Measurements from ENCODE around the gene TBC1D22A.

GRCh38 chr22:47107431-47107830 lies 345.0 kb downstream of the TBC1D22A start:
- TF ChIP-seq EZH2 (IDR thresholded peaks at IDR 0.05; ENCODE audit: borderline replicate concordance) (no peak), CTCF (IDR thresholded peaks at IDR 0.05; ENCODE audit: poor library complexity) (no peak)
